IMR-90 (cell line): ENCODE results near the gene DRC7. TPM values are rescaled to one million over a fixed set of nuclear protein-coding genes. Genes with fewer than 3 reads are reported as not detected.

Experiments used
- ATAC-seq: fragments of 200-7000 bp; cut with Tn5 transposase; 2 replicates; pipeline ENCODE4 v1.9.1; 2020; ENCODE audit warnings: low read depth, mild to moderate bottlenecking, moderate library complexity
- BruUV-seq: library from RNA; stranded (reverse); fragments of 400-500 nt; replicated peaks from 2 replicates; lab custom pipeline; 2021; lab: Mats Ljungman, UMichigan
- CTCF ChIA-PET: fragments of 300-600 bp; formaldehyde crosslinking; extraction: SDS; loops from one replicate; lab custom pipeline; 2021; ENCODE audit warnings: antibody characterized with exemption; lab: Yijun Ruan, JAX
- POLR2A ChIA-PET: fragments of 300-600 bp; sonication (Branson Sonifier 250); formaldehyde crosslinking; loops from one replicate; lab custom pipeline; 2022; ENCODE audit warnings: antibody characterized with exemption; ENCODE audit not compliant: unreplicated experiment; lab: Charles Lee
- DNase-seq: peaks from one replicate; pipeline ENCODE4 v3.0.0; 2013
- H2AFZ ChIP-seq: replicated peaks from 2 replicates; pipeline ENCODE3; 2013; ENCODE audit warnings: low read length, mild to moderate bottlenecking; ENCODE audit not compliant: poor library complexity
- H2AK5ac ChIP-seq: 2 replicates; pipeline ENCODE4 v1.6.1; 2013; ENCODE audit warnings: low read depth, low read length, inconsistent platforms
- H2AK9ac ChIP-seq: replicated peaks from 2 replicates; pipeline ENCODE3; 2013; ENCODE audit warnings: mild to moderate bottlenecking, low read depth, low read length, moderate library complexity; ENCODE audit not compliant: poor library complexity
- H2BK120ac ChIP-seq: 2 replicates; pipeline ENCODE4 v1.6.1; 2013; ENCODE audit warnings: low read depth, low read length, inconsistent platforms
- H2BK15ac ChIP-seq: 3 replicates; pipeline ENCODE4 v1.6.1; 2013; ENCODE audit warnings: low read depth, low read length, inconsistent platforms
- H2BK20ac ChIP-seq: 2 replicates; pipeline ENCODE4 v1.6.1; 2013; ENCODE audit warnings: low read depth, mild to moderate bottlenecking, inconsistent platforms, low read length, moderate library complexity
- H2BK5ac ChIP-seq: 2 replicates; pipeline ENCODE4 v1.6.1; 2013; ENCODE audit warnings: mild to moderate bottlenecking, low read depth, low read length, inconsistent platforms; ENCODE audit not compliant: poor library complexity, severe bottlenecking
- H3K14ac ChIP-seq: replicated peaks from 2 replicates; pipeline ENCODE4 v1.6.1; 2013; ENCODE audit warnings: low read depth, low read length, inconsistent platforms
- H3K18ac ChIP-seq: 2 replicates; pipeline ENCODE4 v1.6.1; 2013; ENCODE audit warnings: low read depth, low read length, control low read depth
- H3K23ac ChIP-seq: 2 replicates; pipeline ENCODE4 v1.6.1; 2013; ENCODE audit warnings: low read depth, low read length, inconsistent platforms
- H3K27ac ChIP-seq: 2 replicates; pipeline ENCODE4 v1.5.1; 2013; ENCODE audit warnings: mild to moderate bottlenecking, control low read depth, low read length; ENCODE audit not compliant: insufficient read depth
- H3K27me3 ChIP-seq: 2 replicates; pipeline ENCODE4 v1.6.1; 2013; ENCODE audit warnings: low read length; ENCODE audit not compliant: control insufficient read depth, insufficient read depth
- H3K36me3 ChIP-seq: 2 replicates; pipeline ENCODE4 v1.6.1; 2013; ENCODE audit warnings: low read length, mixed read lengths; ENCODE audit not compliant: control insufficient read depth, insufficient read depth
- H3K4ac ChIP-seq: 2 replicates; pipeline ENCODE4 v1.6.1; 2013; ENCODE audit warnings: low read depth, low read length, inconsistent platforms
- H3K4me1 ChIP-seq: 2 replicates; pipeline ENCODE4 v1.6.1; 2013; ENCODE audit warnings: low read length, mixed read lengths; ENCODE audit not compliant: control insufficient read depth, insufficient read depth
- H3K4me2 ChIP-seq: 2 replicates; pipeline ENCODE4 v1.6.1; 2013; ENCODE audit warnings: low read depth, mild to moderate bottlenecking, control low read depth, low read length, moderate library complexity
- H3K4me3 ChIP-seq: 2 replicates; pipeline ENCODE4 v1.5.1; 2013; ENCODE audit warnings: low read depth, mild to moderate bottlenecking, control low read depth, low read length, moderate library complexity; ENCODE audit not compliant: insufficient read depth
- H3K56ac ChIP-seq: 2 replicates; pipeline ENCODE4 v1.6.1; 2013; ENCODE audit warnings: low read length, inconsistent platforms; ENCODE audit not compliant: insufficient read depth; ENCODE audit errors: extremely low read depth
- H3K79me1 ChIP-seq, 2 experiments: 2 replicates each; pipeline ENCODE4 v1.6.1; 2013; ENCODE audit warnings: low read length in 2 of 2, inconsistent platforms in 1 of 2, low read depth in 1 of 2
- H3K9ac ChIP-seq: 2 replicates; pipeline ENCODE4 v1.6.1; 2013; ENCODE audit warnings: low read depth, low read length, control low read depth
- H3K9me1 ChIP-seq: 2 replicates; pipeline ENCODE4 v1.6.1; 2013; ENCODE audit warnings: low read length, inconsistent platforms; ENCODE audit not compliant: insufficient read depth
- H3K9me3 ChIP-seq: 2 replicates; pipeline ENCODE4 v1.6.1; 2013; ENCODE audit warnings: low read length; ENCODE audit not compliant: control insufficient read depth, insufficient read depth
- H4K20me1 ChIP-seq: 2 replicates; pipeline ENCODE4 v1.6.1; 2013; ENCODE audit warnings: low read length, inconsistent platforms; ENCODE audit not compliant: insufficient read depth
- H4K5ac ChIP-seq: 2 replicates; pipeline ENCODE4 v1.6.1; 2013; ENCODE audit warnings: mild to moderate bottlenecking, low read depth, low read length, control low read depth
- H4K8ac ChIP-seq, 2 experiments: 2 replicates each; pipeline ENCODE4 v1.6.1; 2013; ENCODE audit warnings: low read depth in 2 of 2, low read length in 2 of 2, control low read depth in 1 of 2, inconsistent platforms in 1 of 2
- H4K91ac ChIP-seq: 2 replicates; pipeline ENCODE4 v1.6.1; 2013; ENCODE audit warnings: low read depth, low read length, inconsistent platforms; ENCODE audit not compliant: insufficient read depth
- CEBPB ChIP-seq: IDR thresholded peaks from 2 replicates; pipeline ENCODE4 v1.6.1; 2012; ENCODE audit warnings: low read depth, low read length, improper control_type of control experiment
- MAZ ChIP-seq: IDR thresholded peaks from 2 replicates; pipeline ENCODE4 v1.6.1; 2012; ENCODE audit warnings: low read depth, mild to moderate bottlenecking, low read length, improper control_type of control experiment, moderate library complexity, borderline replicate concordance
- MXI1 ChIP-seq: IDR thresholded peaks from 2 replicates; pipeline ENCODE4 v1.6.1; 2012; ENCODE audit warnings: low read depth, mild to moderate bottlenecking, low read length, moderate library complexity, borderline replicate concordance
- USF2 ChIP-seq: fragments of 150-350 bp; IDR thresholded peaks from 2 replicates; pipeline ENCODE4 v1.6.1; 2017; ENCODE audit warnings: mild to moderate bottlenecking, antibody characterized with exemption, low read length, low read depth
- WGBS, 2 experiments: methylation state at CpG; one replicate each; pipeline versions ENCODE4 v1.1.5 to v1.1.7; 2013; ENCODE audit warnings: missing lambda C conversion rate in 2 of 2; ENCODE audit not compliant: insufficient read length in 1 of 2; ENCODE audit errors: extremely low coverage in 2 of 2; 5-methylcytosine and 5-hydroxymethylcytosine counted together
- dilution Hi-C: fragments of 300-500 bp; cut with HindIII; formaldehyde crosslinking; loops from one replicate; pipeline ENCODE4 v1.14.3; 2018; ENCODE audit warnings: low sequenced_read_pairs; ENCODE audit not compliant: unreplicated experiment
- in situ Hi-C: fragments of 300-500 bp; cut with MboI; formaldehyde crosslinking; loops from 3 replicates; pipeline ENCODE4 v1.14.3; 2019; ENCODE audit warnings: low sequenced_read_pairs, inconsistent platforms, mixed read lengths
- intact Hi-C: fragments of 100-400 bp; cut with micrococcal nuclease; formaldehyde crosslinking; loops from 2 replicates; pipeline ENCODE4 v1.10.0; 2022
- polyA plus RNA-seq, 3 experiments: library from polyadenylated mRNA; depleted of rRNA; stranded (reverse); fragments of >200 nt; gene quantifications; 2 replicates each; pipeline ENCODE4 v1.2.3, GENCODE V29; 2012; ENCODE audit warnings: low replicate concordance in 1 of 3
- total RNA-seq: library from RNA; depleted of rRNA; stranded (reverse); fragments of >200 nt; gene quantifications from 2 replicates; pipeline ENCODE4 v1.2.3, GENCODE V29; 2012

The DRC7 gene
- total and polyA plus RNA-seq, 2 of the 4 experiments (the other 2 are of a cell fraction): not detected

GRCh38 chr16:57667526-57668262, 26.9 kb upstream of the DRC7 start:
- ChIA-PET POLR2A (no interaction called here), CTCF (no interaction called here)
- H3K36me3 ChIP-seq: no peaks in the 10 kb centered on the region
- H4K8ac ChIP-seq: no peak overlapping the region
- H2BK120ac ChIP-seq: no peak overlapping the region
- no TSS peak for BruUV-seq
- no peaks in the 10 kb centered on the region for H3K9me3 ChIP-seq
- H4K5ac ChIP-seq: no peak overlapping the region
- no peak overlapping the region for H3K56ac ChIP-seq
- ATAC-seq: peak; percentile 27; the same call in 1 of the 2 replicates
- peaks cover 30% of the 10 kb centered on the region for H3K27me3 ChIP-seq
- H2AFZ ChIP-seq: peak overlapping the region; percentile 21
- peak; percentile 38 for DNase-seq
- intact Hi-C loops: no loop called here
- H3K14ac ChIP-seq: no peak overlapping the region
- no peak overlapping the region for H3K4me2 ChIP-seq
- no peak overlapping the region for H3K4ac ChIP-seq
- TF ChIP-seq CEBPB (peak; percentile 55), MXI1 (no peak), MAZ (no peak), USF2 (no peak)
- WGBS, 2 experiments: 74% methylated on average over 5 of the region's 17 CpGs; no CpG with 5 or more reads in 1 of the 2 experiments
- H3K9ac ChIP-seq: no peak overlapping the region
- H3K18ac ChIP-seq: no peak overlapping the region
- dilution Hi-C loops: no loop called here
- H4K91ac ChIP-seq: no peak overlapping the region
- no peak overlapping the region for H2BK20ac ChIP-seq
- H2AK5ac ChIP-seq: no peak overlapping the region
- H2BK5ac ChIP-seq: no peak overlapping the region
- H3K9me1 ChIP-seq: no peaks in the 10 kb centered on the region; the same call in 1 of the 2 replicates
- H4K20me1 ChIP-seq: no peaks in the 10 kb centered on the region; the same call in 1 of the 2 replicates
- in situ Hi-C loops: no loop called here
- H3K27ac ChIP-seq: no peak overlapping the region
- no peaks in the 10 kb centered on the region for H3K79me1 ChIP-seq
- no peaks in the 10 kb centered on the region for H3K4me1 ChIP-seq
- no peak overlapping the region for H2BK15ac ChIP-seq
- no peak overlapping the region for H3K23ac ChIP-seq
- H2AK9ac ChIP-seq: peak overlapping the region; percentile 42
- no peak overlapping the region for H3K4me3 ChIP-seq
